Left lung (tissue), 10 donors: Measurements from ENCODE around the gene FAIM. TPM values are rescaled to one million over a fixed set of nuclear protein-coding genes. Genes with fewer than 3 reads are reported as not detected.

Experiments
- ATAC-seq: fragments of 200-7000 bp; cut with Tn5 transposase; one replicate; pipeline ENCODE4 v1.9.1; 2020; ENCODE audit warnings: moderate library complexity
- DNase-seq, 4 donors: peaks; one replicate each; pipeline ENCODE4 v3.0.0-alpha.2; 2013 to 2020
- H3K27ac ChIP-seq, 2 donors: fragments of 200-600 bp; sonication (generic) in 1 of 2; one replicate each; pipeline versions ENCODE4 v1.5.0 to v1.8.0; 2020 to 2021
- H3K27me3 ChIP-seq, 2 donors: fragments of 200-600 bp; sonication (generic) in 1 of 2; one replicate each; pipeline versions ENCODE4 v1.5.0 to v1.8.0; 2020 to 2021
- H3K36me3 ChIP-seq, 2 donors: fragments of 200-600 bp; sonication (generic) in 1 of 2; one replicate each; pipeline versions ENCODE4 v1.5.0 to v1.8.0; 2020 to 2021
- H3K4me1 ChIP-seq, 2 donors: fragments of 200-600 bp; one replicate each; pipeline ENCODE4 v1.8.0; 2021
- H3K4me3 ChIP-seq, 2 donors: fragments of 200-600 bp; sonication (generic) in 1 of 2; one replicate each; pipeline versions ENCODE4 v1.5.0 to v1.8.0; 2020 to 2021; ENCODE audit warnings: mild to moderate bottlenecking in 1 of 2
- H3K9me3 ChIP-seq, 2 donors: fragments of 200-600 bp; sonication (generic) in 1 of 2; one replicate each; pipeline versions ENCODE4 v1.5.0 to v1.8.0; 2020 to 2021
- CTCF ChIP-seq, 2 donors: fragments of 200-600 bp; sonication (generic) in 1 of 2; IDR thresholded peaks; one replicate each; pipeline versions ENCODE4 v1.5.0 to v1.8.0; 2021; ENCODE audit warnings: antibody characterized with exemption in 2 of 2
- intact Hi-C, 2 donors: fragments of 100-400 bp; cut with DNase I; formaldehyde crosslinking; loops; one replicate each; pipeline versions ENCODE4 v1.11.2 to v1.14.2; 2022
- polyA plus RNA-seq, 6 donors: library from polyadenylated mRNA; unstranded; fragments of 120-200 nt; gene quantifications; one replicate each; pipeline ENCODE4 v1.2.1, GENCODE V29; 2013; ENCODE audit not compliant: insufficient read length in 6 of 6
- total RNA-seq, 2 donors: library from RNA; stranded (reverse); fragmentation: NEBNext Ultra II Directional; extraction: Animal tissue kit (Norgen Biotek cat#: 25700); gene quantifications; one replicate each; pipeline ENCODE4 v1.2.1, GENCODE V29; 2021
- donor health status: DM: no; HTN: yes; CAD: no.
- donor health status: DM: no; HTN: no; CAD: no.

FAIM gene
- total and polyA plus RNA-seq, 8 donors = 11.6 to 38.5 (median 34.2) TPM

- no peak for TF ChIP-seq CTCF (IDR thresholded peaks at IDR 0.05)
- no peak for ATAC-seq
Observed at GRCh38 chr3:138629526-138629925, 21.0 kb downstream of the FAIM start.

GRCh38 chr3:138638641-138639040 lies 30.1 kb downstream of the FAIM start:
- H3K9me3 ChIP-seq = peaks cover 0 to 22% of the 10 kb centered on the region in 2 donors
- no peak for ATAC-seq
- H3K27ac ChIP-seq = no peak overlapping the region

More at GRCh38 chr3:138629526-138629925, 21.0 kb downstream of the FAIM start:
- peaks cover 0 to 5% of the 10 kb centered on the region in 2 donors for H3K36me3 ChIP-seq
- no peaks in the 10 kb centered on the region for H3K9me3 ChIP-seq
- DNase-seq = no peak
- no peaks in the 10 kb centered on the region for H3K27me3 ChIP-seq
- no peak overlapping the region for H3K4me3 ChIP-seq
- intact Hi-C loops = no loop called here
- H3K27ac ChIP-seq = no peak overlapping the region
- H3K4me1 ChIP-seq = no peaks in the 10 kb centered on the region

GRCh38 chr3:138640537-138640936 lies 32.0 kb downstream of the FAIM start:
- Histone ChIP-seq H3K27me3 (no peaks in the 10 kb centered on the region), H3K9me3 (peaks cover 0 to 40% of the 10 kb centered on the region in 2 donors), H3K36me3 (no peaks in the 10 kb centered on the region), H3K27ac (no peak overlapping the region), H3K4me1 (no peaks in the 10 kb centered on the region), H3K4me3 (no peak overlapping the region)
- DNase-seq = no peak
- no peak for TF ChIP-seq CTCF (IDR thresholded peaks at IDR 0.05)
- no peak for ATAC-seq
- intact Hi-C loops = no loop called here

More at GRCh38 chr3:138638641-138639040, 30.1 kb downstream of the FAIM start:
- intact Hi-C loops = no loop called here
- no peak overlapping the region for H3K4me3 ChIP-seq
- H3K36me3 ChIP-seq = no peaks in the 10 kb centered on the region
- H3K4me1 ChIP-seq = no peaks in the 10 kb centered on the region
- DNase-seq = no peak
- no peak for TF ChIP-seq CTCF (IDR thresholded peaks at IDR 0.05)
- no peaks in the 10 kb centered on the region for H3K27me3 ChIP-seq

- H3K9me3 ChIP-seq = peaks cover 0 to 58% of the 10 kb centered on the region in 2 donors
- ATAC-seq (no peak), DNase-seq (no peak)
- H3K27me3 ChIP-seq = no peaks in the 10 kb centered on the region
- H3K4me3 ChIP-seq = no peak overlapping the region
- no peak overlapping the region for H3K27ac ChIP-seq
- TF ChIP-seq CTCF (IDR thresholded peaks at IDR 0.05) = no peak
- H3K36me3 ChIP-seq = no peaks in the 10 kb centered on the region
- intact Hi-C loops = no loop called here
- no peaks in the 10 kb centered on the region for H3K4me1 ChIP-seq
Observed at GRCh38 chr3:138642226-138642926, 33.8 kb downstream of the FAIM start.

GRCh38 chr3:138642927-138643253 lies 34.3 kb downstream of the FAIM start:
- H3K4me3 ChIP-seq = no peak overlapping the region
- intact Hi-C loops = no loop called here
- no peaks in the 10 kb centered on the region for H3K36me3 ChIP-seq
- no peak for TF ChIP-seq CTCF (IDR thresholded peaks at IDR 0.05)
- no peaks in the 10 kb centered on the region for H3K4me1 ChIP-seq
- ATAC-seq = no peak
- H3K9me3 ChIP-seq = peaks cover 0 to 62% of the 10 kb centered on the region in 2 donors
- H3K27ac ChIP-seq = no peak overlapping the region
- no peaks in the 10 kb centered on the region for H3K27me3 ChIP-seq
- DNase-seq = no peak
